GM12878 (cell line): ENCODE measurements around the gene OR2Y1. TPM values are rescaled to one million over a fixed set of nuclear protein-coding genes. Genes with fewer than 3 reads are reported as not detected.

Source experiments
- ATAC-seq: fragments of 200-7000 bp; cut with Tn5 transposase; 3 replicates; pipeline ENCODE4 v1.9.1; 2020; ENCODE audit warnings: mild to moderate bottlenecking, moderate library complexity
- BruUV-seq: library from RNA; stranded (reverse); fragments of 400-500 nt; replicated peaks from 2 replicates; lab custom pipeline; 2021; lab: Mats Ljungman, UMichigan
- CTCF ChIA-PET: fragments of 300-600 bp; sonication (Branson Sonifier 250); formaldehyde crosslinking; extraction: SDS; loops from one replicate; lab custom pipeline; 2021; ENCODE audit warnings: inconsistent platforms; lab: Yijun Ruan, JAX
- POLR2A ChIA-PET: fragments of 350-600 bp; formaldehyde crosslinking; extraction: SDS; loops from one replicate; lab custom pipeline; 2021; ENCODE audit warnings: inconsistent platforms; lab: Charles Lee
- RAD21 ChIA-PET: fragments of 300-600 bp; sonication (Branson Sonifier 250); formaldehyde crosslinking; loops from one replicate; lab custom pipeline; 2023; ENCODE audit warnings: antibody characterized with exemption; ENCODE audit not compliant: unreplicated experiment; lab: Charles Lee
- SMC1A ChIA-PET: fragments of 300-600 bp; sonication (Branson Sonifier 250); formaldehyde crosslinking; loops from one replicate; lab custom pipeline; 2023; ENCODE audit not compliant: unreplicated experiment, uncharacterized antibody; lab: Charles Lee
- DNase-seq: peaks from one replicate; pipeline ENCODE4 v3.0.0-alpha.2; 2011; ENCODE audit warnings: low read depth, low spot score
- FAIRE-seq: peaks from 3 replicates; lab custom pipeline; 2011; peaks lifted over from hg19 to GRCh38; lab: Jason Lieb, UNC
- H2AFZ ChIP-seq: 2 replicates; pipeline ENCODE4 v1.6.0; 2011; ENCODE audit warnings: low read depth, low read length, control low read depth; ENCODE audit not compliant: control insufficient read depth
- H3K27ac ChIP-seq: 2 replicates; pipeline ENCODE4 v1.5.1; 2011; ENCODE audit warnings: control low read depth; ENCODE audit not compliant: control insufficient read depth, insufficient read depth
- H3K27me3 ChIP-seq, 2 experiments: replicated peaks in 1 of 2; 2 replicates each; pipeline versions ENCODE4 v1.6.0 to v1.6.1; 2011; ENCODE audit warnings: low read length in 1 of 2; ENCODE audit not compliant: control insufficient read depth in 2 of 2, insufficient read depth in 2 of 2
- H3K36me3 ChIP-seq, 2 experiments: 2 replicates each; pipeline ENCODE4 v1.5.1; 2011; ENCODE audit warnings: low read length in 1 of 2; ENCODE audit not compliant: control insufficient read depth in 2 of 2, insufficient read depth in 2 of 2
- H3K4me1 ChIP-seq: 2 replicates; pipeline ENCODE4 v1.6.1; 2011; ENCODE audit warnings: mild to moderate bottlenecking, low read length, moderate library complexity, mixed read lengths; ENCODE audit not compliant: control insufficient read depth, insufficient read depth
- H3K4me2 ChIP-seq: 2 replicates; pipeline ENCODE4 v1.6.0; 2011; ENCODE audit warnings: control low read depth; ENCODE audit not compliant: control insufficient read depth, insufficient read depth
- H3K4me3 ChIP-seq: fragments of 200-600 bp; sonication (generic); 2 replicates; pipeline ENCODE4 v1.5.1; 2016
- H3K79me2 ChIP-seq: 2 replicates; pipeline ENCODE4 v1.6.0; 2011; ENCODE audit warnings: low read length; ENCODE audit not compliant: control insufficient read depth, insufficient read depth
- H3K9ac ChIP-seq: 2 replicates; pipeline ENCODE4 v1.8.0; 2011; ENCODE audit warnings: low read length, control low read depth, mixed read lengths; ENCODE audit not compliant: control insufficient read depth, insufficient read depth
- H3K9me3 ChIP-seq: replicated peaks from 3 replicates; pipeline ENCODE4 v1.5.1; 2011; ENCODE audit warnings: mild to moderate bottlenecking, low read length; ENCODE audit not compliant: control insufficient read depth, insufficient read depth
- H4K20me1 ChIP-seq: 2 replicates; pipeline ENCODE4 v1.6.0; 2011; ENCODE audit not compliant: control insufficient read depth, insufficient read depth
- BRCA1 ChIP-seq: IDR thresholded peaks from 2 replicates; pipeline ENCODE4 v1.6.1; 2011; ENCODE audit warnings: low read depth, low read length, improper control_type of control experiment
- CHD1 ChIP-seq: IDR thresholded peaks from 2 replicates; pipeline ENCODE4 v1.6.1; 2012; ENCODE audit warnings: low read depth, low read length, improper control_type of control experiment
- EED ChIP-seq: sonication (generic); IDR thresholded peaks from 2 replicates; pipeline ENCODE4 v1.6.1; 2016; ENCODE audit warnings: antibody characterized with exemption, low read depth
- FOXK2 ChIP-seq: fragments of 450-650 bp; IDR thresholded peaks from 2 replicates; pipeline ENCODE4 v1.6.1; 2017; ENCODE audit warnings: mild to moderate bottlenecking, moderate library complexity
- HDAC2 ChIP-seq: fragments of 200-600 bp; sonication (generic); IDR thresholded peaks from 2 replicates; pipeline ENCODE4 v1.6.1; 2017
- HDAC6 ChIP-seq: fragments of 200-600 bp; sonication (generic); IDR thresholded peaks from one replicate; pipeline ENCODE4 v1.8.0; 2017; ENCODE audit warnings: antibody characterized with exemption; ENCODE audit not compliant: unreplicated experiment
- KLF5 ChIP-seq: fragments of 450-650 bp; IDR thresholded peaks from 2 replicates; pipeline ENCODE4 v1.6.1; 2014; ENCODE audit warnings: mild to moderate bottlenecking; ENCODE audit not compliant: partially characterized antibody
- SMAD5 ChIP-seq: IDR thresholded peaks from 2 replicates; pipeline ENCODE4 v1.6.1; 2016; ENCODE audit warnings: antibody characterized with exemption, low read depth
- ZSCAN29 ChIP-seq: fragments of 450-650 bp; IDR thresholded peaks from 2 replicates; pipeline ENCODE4 v1.6.1; 2017; ENCODE audit warnings: mild to moderate bottlenecking, moderate library complexity
- WGBS: methylation state at CpG from one replicate; pipeline ENCODE4 v1.1.6; 2016; ENCODE audit warnings: low lambda C conversion rate; ENCODE audit not compliant: insufficient replicate concordance, insufficient coverage; ENCODE audit errors: missing lambda C conversion rate; 5-methylcytosine and 5-hydroxymethylcytosine counted together
- in situ Hi-C: fragments of 300-500 bp; cut with MboI; formaldehyde crosslinking; loops from 9 replicates; pipeline ENCODE4 v1.14.3; 2018; ENCODE audit warnings: mixed read lengths
- intact Hi-C: fragments of 100-400 bp; cut with micrococcal nuclease; formaldehyde crosslinking; loops from one replicate; pipeline ENCODE4 v1.14.2; 2022; ENCODE audit not compliant: unreplicated experiment
- polyA plus RNA-seq, 11 experiments: library from polyadenylated mRNA; depleted of rRNA in 4 of 11; unstranded in 6 of 11; stranded (reverse) in 5 of 11; fragments of >200 nt; fragmentation: Nextera tagmentation in 4 of 11; fragmentation: Illumina TruSeq in 1 of 11; extraction: Ambion mirVana in 4 of 11; extraction: Trizol in 1 of 11; gene quantifications; 1 replicate in 1 of 11; 2 replicates in 10 of 11; pipeline versions ENCODE4 v1.2.1 to v1.2.3, GENCODE V29; 2011 to 2016; ENCODE audit warnings: inconsistent platforms in 2 of 11, missing spikeins in 2 of 11, low read depth in 1 of 11
- total RNA-seq, 4 experiments: library from RNA; depleted of rRNA in 3 of 4; stranded (reverse); fragments of >200 nt in 3 of 4; fragmentation: Illumina TruSeq in 1 of 4; extraction: Trizol in 1 of 4; gene quantifications; 2 replicates each; pipeline versions ENCODE4 v1.2.1 to v1.2.3, GENCODE V29; 2013 to 2021
- TF ChIP-seq, protein P1 (sequence below): fragments of 450-650 bp; IDR thresholded peaks from 2 replicates; pipeline ENCODE4 v1.6.1; 2014; ENCODE audit warnings: mild to moderate bottlenecking
- TF ChIP-seq, protein P2 (sequence below): IDR thresholded peaks from 2 replicates; pipeline ENCODE4 v1.6.1; 2012; ENCODE audit warnings: mild to moderate bottlenecking, low read depth, low read length
- TF ChIP-seq, protein P3 (sequence below): IDR thresholded peaks from 2 replicates; pipeline ENCODE4 v1.6.1; 2011; ENCODE audit warnings: low read depth, mild to moderate bottlenecking, low read length, moderate library complexity, borderline replicate concordance; ENCODE audit errors: extremely low read depth

The OR2Y1 gene
- total and polyA plus RNA-seq, 10 of the 15 experiments (the other 5 are each of a cell fraction or from before 2014, with no cell fraction given) = not detected

DNA sequence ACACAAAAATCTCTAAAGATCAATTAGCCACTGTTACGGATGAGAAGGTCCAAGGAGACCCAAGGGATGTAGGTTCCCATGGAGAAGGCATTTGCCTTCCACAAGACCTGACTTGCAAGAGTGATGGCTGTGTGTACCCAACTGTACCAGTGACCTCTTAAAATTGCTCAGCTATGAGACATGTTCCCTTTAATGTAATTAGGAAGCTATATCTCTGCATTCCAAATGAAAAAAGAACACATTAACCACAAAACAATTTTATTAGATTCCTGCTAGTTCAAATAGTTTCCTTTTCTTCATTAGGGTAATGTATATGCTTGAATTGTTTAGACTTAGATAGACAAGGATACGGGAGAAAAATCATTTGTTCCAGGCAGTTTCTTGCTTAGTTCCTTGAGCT, 3.3 kb downstream of the OR2Y1 start:
- FAIRE-seq = no peak
- CTCF ChIA-PET = no interaction called here
- no peaks in the 10 kb centered on the region; a peak in 1 of 4 replicates for H3K27me3 ChIP-seq
- no peak for TF ChIP-seq BRCA1
- no peak for TF ChIP-seq FOXK2
- no peak for TF ChIP-seq CHD1
- no peak for TF ChIP-seq HDAC6
- TF ChIP-seq EED = no peak
- TF ChIP-seq, protein P1, sequence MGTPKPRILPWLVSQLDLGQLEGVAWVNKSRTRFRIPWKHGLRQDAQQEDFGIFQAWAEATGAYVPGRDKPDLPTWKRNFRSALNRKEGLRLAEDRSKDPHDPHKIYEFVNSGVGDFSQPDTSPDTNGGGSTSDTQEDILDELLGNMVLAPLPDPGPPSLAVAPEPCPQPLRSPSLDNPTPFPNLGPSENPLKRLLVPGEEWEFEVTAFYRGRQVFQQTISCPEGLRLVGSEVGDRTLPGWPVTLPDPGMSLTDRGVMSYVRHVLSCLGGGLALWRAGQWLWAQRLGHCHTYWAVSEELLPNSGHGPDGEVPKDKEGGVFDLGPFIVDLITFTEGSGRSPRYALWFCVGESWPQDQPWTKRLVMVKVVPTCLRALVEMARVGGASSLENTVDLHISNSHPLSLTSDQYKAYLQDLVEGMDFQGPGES = no peak
- TF ChIP-seq KLF5 = no peak
- TF ChIP-seq, protein P2, sequence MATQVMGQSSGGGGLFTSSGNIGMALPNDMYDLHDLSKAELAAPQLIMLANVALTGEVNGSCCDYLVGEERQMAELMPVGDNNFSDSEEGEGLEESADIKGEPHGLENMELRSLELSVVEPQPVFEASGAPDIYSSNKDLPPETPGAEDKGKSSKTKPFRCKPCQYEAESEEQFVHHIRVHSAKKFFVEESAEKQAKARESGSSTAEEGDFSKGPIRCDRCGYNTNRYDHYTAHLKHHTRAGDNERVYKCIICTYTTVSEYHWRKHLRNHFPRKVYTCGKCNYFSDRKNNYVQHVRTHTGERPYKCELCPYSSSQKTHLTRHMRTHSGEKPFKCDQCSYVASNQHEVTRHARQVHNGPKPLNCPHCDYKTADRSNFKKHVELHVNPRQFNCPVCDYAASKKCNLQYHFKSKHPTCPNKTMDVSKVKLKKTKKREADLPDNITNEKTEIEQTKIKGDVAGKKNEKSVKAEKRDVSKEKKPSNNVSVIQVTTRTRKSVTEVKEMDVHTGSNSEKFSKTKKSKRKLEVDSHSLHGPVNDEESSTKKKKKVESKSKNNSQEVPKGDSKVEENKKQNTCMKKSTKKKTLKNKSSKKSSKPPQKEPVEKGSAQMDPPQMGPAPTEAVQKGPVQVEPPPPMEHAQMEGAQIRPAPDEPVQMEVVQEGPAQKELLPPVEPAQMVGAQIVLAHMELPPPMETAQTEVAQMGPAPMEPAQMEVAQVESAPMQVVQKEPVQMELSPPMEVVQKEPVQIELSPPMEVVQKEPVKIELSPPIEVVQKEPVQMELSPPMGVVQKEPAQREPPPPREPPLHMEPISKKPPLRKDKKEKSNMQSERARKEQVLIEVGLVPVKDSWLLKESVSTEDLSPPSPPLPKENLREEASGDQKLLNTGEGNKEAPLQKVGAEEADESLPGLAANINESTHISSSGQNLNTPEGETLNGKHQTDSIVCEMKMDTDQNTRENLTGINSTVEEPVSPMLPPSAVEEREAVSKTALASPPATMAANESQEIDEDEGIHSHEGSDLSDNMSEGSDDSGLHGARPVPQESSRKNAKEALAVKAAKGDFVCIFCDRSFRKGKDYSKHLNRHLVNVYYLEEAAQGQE = no peak
- no peak for TF ChIP-seq HDAC2
- no peak for TF ChIP-seq ZSCAN29
- no peak for TF ChIP-seq SMAD5
- TF ChIP-seq, protein P3, sequence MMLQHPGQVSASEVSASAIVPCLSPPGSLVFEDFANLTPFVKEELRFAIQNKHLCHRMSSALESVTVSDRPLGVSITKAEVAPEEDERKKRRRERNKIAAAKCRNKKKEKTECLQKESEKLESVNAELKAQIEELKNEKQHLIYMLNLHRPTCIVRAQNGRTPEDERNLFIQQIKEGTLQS = no peak
- TF ChIP-seq, all 136 proteins: peak for 0
- Histone ChIP-seq H4K20me1 (no peaks in the 10 kb centered on the region), H3K9me3 (no peaks in the 10 kb centered on the region), H3K4me2 (no peak overlapping the region), H3K9ac (no peak overlapping the region), H3K36me3 (no peaks in the 10 kb centered on the region), H3K27ac (no peak overlapping the region), H3K79me2 (no peaks in the 10 kb centered on the region), H2AFZ (no peak overlapping the region), H3K4me3 (no peak overlapping the region), H3K4me1 (no peaks in the 10 kb centered on the region)
- intact Hi-C loops (no loop called here), in situ Hi-C loops (no loop called here)
- WGBS = 33% methylated on average over 2 of the region's 2 CpGs
- no peak for DNase-seq
- RAD21 ChIA-PET = no interaction called here
- POLR2A ChIA-PET = no interaction called here
- no peak for ATAC-seq
- SMC1A ChIA-PET = interaction anchor here (0.6 to 0.8 kb wide), 2 partner anchors 14 to 437 kb away, joined by 3 to 4 read pairs; no protein-coding TSS in a partner anchor
- BruUV-seq = no TSS peak
